Spleen (tissue), 7 donors: ENCODE measurements around the gene CFAP44.

Experiments used
- CTCF ChIP-seq, 11 experiments: fragments of 200-600 bp in 7 of 11; fragments of 450-650 bp in 4 of 11; sonication (generic) in 4 of 11; IDR thresholded peaks in 8 of 11; conservative IDR thresholded peaks in 3 of 11; 1 replicate in 7 of 11; 2 replicates in 4 of 11; pipeline versions ENCODE4 v1.4.0 to v1.8.0; 2016 to 2021; ENCODE audit warnings: antibody characterized with exemption in 11 of 11, inconsistent platforms in 4 of 11, mild to moderate bottlenecking in 1 of 11
- POLR2A ChIP-seq, 3 donors: fragments of 450-650 bp; IDR thresholded peaks; one replicate each; pipeline ENCODE4 v1.5.1; 2017; ENCODE audit warnings: antibody characterized with exemption in 3 of 3, mild to moderate bottlenecking in 1 of 3
- donor health status: DM: no; HTN: no; CAD: no; lungs with moderate emphysema.
- donor health status: DM: no; HTN: no; CAD: no.
- donor health status: DM: no; HTN: no; CAD: no.

DNA sequence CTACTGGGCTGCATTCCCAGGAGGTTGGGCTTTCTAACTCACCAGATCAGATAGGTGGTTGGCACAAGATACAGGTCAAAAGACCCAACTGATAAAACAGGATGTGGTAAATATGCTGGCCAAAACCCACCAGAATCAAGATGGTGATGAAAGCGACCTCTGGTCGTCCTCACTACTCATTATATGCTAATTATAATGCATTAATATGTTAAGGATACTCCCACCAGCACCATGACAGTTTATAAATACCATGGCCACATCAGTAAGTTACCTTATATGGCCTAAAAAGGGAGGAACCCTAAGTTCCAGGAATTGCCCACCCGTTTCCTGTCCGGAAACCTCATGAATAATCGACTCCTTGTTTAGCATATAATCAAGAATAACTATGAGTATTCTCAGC, 31.6 kb downstream of the CFAP44 start:
- TF ChIP-seq CTCF (IDR thresholded peaks at IDR 0.05 in 8 of 11, conservative IDR thresholded peaks at IDR 0.05 in 3 of 11) (no peak), POLR2A (IDR thresholded peaks at IDR 0.05) (no peak)
